ENCODE data around the gene LRRC8E. TPM values are rescaled to one million over a fixed set of nuclear protein-coding genes. Genes with fewer than 3 reads are reported as not detected.

LRRC8E gene
- polyA plus RNA-seq, 4 donors, result 2.3 to 2.6 (median 2.5) TPM

DNA sequence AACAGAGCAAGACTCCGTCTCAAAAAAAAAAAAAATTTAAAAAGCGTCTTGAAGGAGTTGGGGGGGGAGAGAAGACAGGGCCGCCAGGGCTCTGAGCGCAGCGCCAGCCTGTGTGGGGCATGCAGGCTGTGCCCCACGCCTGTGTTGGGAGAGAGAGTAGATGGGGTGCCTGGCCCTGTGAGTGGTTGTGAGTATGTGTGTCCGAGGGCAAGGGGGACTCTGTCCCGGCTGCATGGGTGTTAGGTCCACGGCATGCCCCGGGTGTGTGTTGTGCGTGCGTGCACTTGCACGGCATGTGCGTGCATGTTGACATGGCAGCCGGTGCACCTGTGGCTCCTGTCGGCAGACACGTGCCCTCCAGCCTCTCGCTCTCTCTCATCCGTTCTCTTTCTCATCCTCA lies 18.8 kb downstream of the LRRC8E start:
- no peak for DNase-seq (ENCODE audit: low read depth in 4 of 4, low spot score in 2 of 4)

- no peak for DNase-seq (ENCODE audit: low read depth in 4 of 4, low spot score in 2 of 4)
Observed at GRCh38 chr19:7907544-7907943, 19.2 kb downstream of the LRRC8E start.

DNA sequence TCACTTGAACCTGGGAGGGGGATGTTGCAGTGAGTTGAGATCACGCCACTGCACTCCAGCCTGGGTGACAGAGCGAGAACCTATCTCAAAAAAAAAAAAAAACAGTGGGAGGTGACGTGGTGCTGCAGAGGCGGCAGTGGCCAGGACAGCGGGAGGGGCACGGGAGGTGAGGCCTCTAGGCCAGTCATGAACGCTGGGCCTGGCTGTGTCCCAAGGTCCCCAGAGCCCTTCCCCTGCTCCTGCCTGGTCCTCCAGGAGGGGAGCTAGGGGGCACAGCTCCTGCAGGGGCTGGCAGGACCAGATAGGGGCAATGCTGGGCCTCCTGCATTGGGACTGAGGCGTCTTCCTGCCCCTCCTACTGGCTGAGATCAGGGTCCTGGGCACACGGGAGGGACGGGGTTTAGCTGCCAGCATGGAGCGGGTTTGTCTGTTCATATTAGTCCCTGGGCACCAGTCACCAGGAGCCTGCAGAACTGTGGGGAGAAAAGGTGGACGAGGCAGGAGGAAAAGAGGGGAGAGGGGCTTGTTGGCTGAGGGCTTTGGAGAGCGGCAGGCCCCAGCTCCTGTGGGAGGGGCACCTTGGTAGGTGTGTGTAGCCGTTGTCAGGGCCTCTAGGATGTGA lies 19.9 kb downstream of the LRRC8E start:
- no peak for DNase-seq (ENCODE audit: low read depth in 4 of 4, low spot score in 2 of 4)

GRCh38 chr19:7908742-7909461 lies 20.6 kb downstream of the LRRC8E start:
- no peak for DNase-seq (ENCODE audit: low read depth in 4 of 4, low spot score in 2 of 4)

DNA sequence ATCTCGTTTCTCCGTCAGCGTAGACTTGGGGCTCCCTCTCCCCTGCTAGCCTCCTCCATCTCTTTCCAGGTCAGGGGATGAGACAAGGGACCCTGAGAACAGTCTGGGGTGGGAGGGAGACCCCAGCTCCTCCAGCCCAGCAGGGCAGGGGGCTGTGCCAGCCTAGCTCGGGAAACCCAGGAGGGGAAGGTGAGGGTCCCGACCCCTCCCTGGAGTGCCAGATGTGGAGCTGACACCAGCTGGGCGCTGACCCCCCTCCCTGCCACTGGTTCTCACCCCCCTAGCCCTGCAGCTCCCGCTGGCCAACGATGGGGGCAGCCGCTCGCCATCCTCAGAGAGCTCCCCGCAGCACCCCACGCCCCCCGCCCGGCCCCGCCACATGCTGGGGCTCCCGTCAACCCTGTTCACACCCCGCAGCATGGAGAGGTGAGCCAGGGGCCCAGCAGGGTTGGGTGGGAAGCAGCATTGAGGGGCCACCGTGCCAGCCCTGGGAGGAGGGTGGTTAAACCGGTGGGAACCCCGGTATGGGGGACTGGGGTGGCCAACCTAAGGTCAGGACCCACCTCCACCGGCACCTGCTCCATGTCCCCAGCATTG lies 21.3 kb downstream of the LRRC8E start:
- no peak for DNase-seq (ENCODE audit: low read depth in 4 of 4, low spot score in 2 of 4)

DNA sequence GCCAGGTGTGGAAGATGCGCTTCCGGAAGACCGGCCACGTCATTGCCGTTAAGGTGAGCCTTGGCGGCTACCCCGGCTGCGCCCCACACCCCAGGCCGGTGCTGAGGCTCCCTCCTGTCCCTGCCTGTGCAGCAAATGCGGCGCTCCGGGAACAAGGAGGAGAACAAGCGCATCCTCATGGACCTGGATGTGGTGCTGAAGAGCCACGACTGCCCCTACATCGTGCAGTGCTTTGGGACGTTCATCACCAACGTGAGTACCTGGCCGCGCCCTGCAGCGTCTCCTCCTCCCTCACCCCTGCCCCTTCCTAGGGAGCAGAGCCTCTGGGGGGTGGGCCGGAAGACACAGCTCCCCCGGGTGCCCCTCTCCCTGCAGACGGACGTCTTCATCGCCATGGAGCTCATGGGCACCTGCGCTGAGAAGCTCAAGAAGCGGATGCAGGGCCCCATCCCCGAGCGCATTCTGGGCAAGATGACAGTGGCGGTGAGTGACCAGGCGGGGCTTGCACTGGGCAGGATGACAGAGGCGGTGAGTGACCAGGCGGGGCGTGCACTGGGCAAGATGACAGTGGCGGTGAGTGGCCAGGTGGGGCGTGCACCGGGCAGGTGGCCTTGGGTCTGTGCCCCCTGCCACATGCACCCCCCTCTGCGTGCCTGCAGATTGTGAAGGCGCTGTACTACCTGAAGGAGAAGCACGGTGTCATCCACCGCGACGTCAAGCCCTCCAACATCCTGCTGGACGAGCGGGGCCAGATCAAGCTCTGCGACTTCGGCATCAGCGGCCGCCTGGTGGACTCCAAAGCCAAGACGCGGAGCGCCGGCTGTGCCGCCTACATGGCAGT lies 22.2 kb downstream of the LRRC8E start:
- DNase-seq (ENCODE audit: low read depth in 4 of 4, low spot score in 2 of 4), result no peak

- no peak for DNase-seq (ENCODE audit: low read depth in 4 of 4, low spot score in 2 of 4)
Observed at GRCh38 chr19:7911508-7912143, 23.3 kb downstream of the LRRC8E start.

DNA sequence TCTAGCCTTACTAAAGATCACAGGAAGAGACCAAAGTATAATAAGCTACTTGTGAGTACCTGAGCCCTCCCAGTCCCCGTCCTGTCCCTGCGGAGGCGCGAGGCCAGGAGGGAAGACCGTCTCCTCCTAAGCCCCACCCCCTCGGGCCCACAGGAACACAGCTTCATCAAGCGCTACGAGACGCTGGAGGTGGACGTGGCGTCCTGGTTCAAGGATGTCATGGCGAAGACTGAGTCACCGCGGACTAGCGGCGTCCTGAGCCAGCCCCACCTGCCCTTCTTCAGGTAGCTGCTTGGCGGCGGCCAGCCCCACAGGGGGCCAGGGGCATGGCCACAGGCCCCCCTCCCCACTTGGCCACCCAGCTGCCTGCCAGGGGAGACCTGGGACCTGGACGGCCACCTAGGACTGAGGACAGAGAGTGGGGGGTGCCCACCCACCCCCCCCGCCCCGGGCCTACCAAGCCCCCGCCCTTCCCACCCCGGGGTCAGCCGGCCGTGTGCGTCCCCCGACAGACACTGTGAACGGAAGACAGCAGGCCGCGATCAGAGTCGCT lies 23.9 kb downstream of the LRRC8E start:
- DNase-seq (ENCODE audit: low read depth in 4 of 4, low spot score in 2 of 4), result no peak

DNA sequence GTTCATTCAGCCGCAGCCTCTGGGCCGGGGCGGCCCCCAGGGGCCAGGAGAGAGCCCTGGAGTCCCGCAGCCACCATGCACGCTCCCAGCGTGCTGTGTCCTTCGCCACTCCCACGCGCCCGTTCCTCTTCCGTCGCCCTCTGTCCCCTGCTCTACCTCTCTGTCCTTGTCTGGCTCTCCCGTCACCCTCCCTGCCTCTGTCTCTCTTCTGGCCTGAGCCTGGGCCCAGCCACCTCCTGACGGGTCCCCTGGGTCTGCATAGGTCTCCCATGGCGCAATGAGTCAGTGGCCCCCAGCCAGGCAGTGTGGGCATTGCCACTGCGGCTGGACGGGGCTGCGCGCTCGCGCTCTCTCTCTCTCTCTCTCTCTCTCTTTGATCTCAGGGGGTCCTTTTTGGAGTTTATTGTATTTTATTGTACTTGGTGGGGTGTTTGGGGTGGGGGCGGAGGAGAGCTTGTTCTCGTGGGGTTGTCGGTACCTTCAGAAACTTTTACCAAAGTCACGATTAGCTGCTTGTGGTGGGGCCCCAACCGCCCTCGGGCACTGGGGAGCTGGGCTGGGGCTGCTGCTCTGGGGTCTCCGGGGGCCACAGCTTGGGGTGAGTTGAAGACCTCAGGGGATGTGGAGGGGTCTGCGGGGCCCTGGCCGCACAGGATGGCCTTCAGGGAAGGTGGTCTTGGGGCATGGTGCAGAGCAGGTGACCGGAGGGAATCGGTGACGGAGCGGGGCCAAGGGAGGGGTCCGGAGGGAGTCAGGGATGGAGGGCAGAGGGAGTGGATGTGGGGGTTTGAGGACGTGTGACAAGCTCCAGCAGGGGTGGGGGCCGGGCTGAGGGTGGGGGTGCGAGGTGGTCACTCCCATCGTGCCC lies 24.6 kb downstream of the LRRC8E start:
- DNase-seq (ENCODE audit: low read depth in 4 of 4, low spot score in 2 of 4), result no peak

- DNase-seq (ENCODE audit: low read depth in 4 of 4, low spot score in 2 of 4), result no peak
Observed at GRCh38 chr19:7913652-7914051, 25.3 kb downstream of the LRRC8E start.

DNA sequence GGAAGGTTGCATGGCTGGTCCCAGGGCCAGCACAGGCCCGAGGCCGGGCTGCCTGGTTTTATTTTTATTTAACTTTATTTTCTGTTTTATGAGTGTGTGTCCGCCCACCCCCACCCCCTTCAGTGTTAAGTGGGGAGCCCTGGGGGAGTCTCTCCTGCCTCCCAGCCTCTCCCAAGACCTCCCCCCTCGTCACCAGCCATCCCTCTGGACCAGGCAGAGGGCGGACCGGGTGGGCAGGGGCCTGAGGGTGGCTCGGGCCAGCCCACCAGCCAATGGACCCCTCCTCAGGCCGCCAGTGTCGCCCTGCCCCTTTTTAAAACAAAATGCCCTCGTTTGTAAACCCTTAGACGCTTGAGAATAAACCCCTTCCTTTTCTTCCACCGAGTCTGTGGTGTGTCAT lies 25.8 kb downstream of the LRRC8E start:
- DNase-seq (ENCODE audit: low read depth in 4 of 4, low spot score in 2 of 4), result no peak

- no peak for DNase-seq (ENCODE audit: low read depth in 4 of 4, low spot score in 2 of 4)
Observed at GRCh38 chr19:7914598-7915045, 26.3 kb downstream of the LRRC8E start, which contains the start of gene TGFBR3L. Gene TGFBR3L, plus strand, starts transcription at chr19:7914830.

DNA sequence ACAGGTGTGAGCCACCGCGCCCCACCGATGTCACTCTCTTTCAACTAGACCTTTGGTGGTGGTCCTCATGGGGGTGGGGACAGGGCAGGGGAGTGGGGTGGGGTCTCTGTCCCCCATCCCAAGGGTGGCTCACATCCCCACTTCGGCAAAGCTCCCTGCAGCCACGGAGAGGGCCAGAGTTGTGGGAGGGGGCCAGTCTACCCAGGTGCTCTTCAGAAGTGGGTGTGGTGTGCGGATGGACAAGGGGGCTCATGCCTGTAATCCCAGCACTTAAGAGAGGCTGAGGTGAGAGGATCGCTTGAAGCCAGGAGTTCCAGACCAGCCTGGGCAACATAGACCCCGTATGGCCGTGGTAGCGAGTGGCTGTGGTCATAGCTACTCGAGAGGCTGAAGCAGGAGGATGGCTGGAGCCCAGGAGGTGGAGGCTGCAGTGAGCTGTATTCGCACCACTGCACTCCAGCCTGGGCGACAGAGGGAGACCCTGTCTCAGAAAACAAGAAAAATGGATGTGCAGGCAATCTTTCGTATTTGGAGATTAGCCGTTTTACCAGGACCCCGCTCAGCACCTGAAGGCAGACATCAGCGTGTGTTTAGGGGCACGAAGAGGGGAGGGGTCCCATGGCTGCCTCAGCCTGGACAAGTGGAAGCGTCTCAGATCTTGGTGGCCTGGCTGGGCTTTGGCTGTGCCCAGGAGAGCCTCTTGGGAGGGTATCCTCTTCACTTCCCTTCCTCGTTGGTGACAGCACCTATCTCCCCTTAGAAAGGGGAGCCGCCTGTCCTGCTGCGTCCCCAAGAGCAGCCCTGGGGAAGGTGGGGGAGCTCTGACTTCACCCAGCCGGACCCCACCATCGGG lies 27.2 kb downstream of the LRRC8E start:
- DNase-seq (ENCODE audit: low read depth in 4 of 4, low spot score in 2 of 4), result no peak

- DNase-seq (ENCODE audit: low read depth in 4 of 4, low spot score in 2 of 4), result no peak
Observed at GRCh38 chr19:7916103-7916954, 28.0 kb downstream of the LRRC8E start.

DNA sequence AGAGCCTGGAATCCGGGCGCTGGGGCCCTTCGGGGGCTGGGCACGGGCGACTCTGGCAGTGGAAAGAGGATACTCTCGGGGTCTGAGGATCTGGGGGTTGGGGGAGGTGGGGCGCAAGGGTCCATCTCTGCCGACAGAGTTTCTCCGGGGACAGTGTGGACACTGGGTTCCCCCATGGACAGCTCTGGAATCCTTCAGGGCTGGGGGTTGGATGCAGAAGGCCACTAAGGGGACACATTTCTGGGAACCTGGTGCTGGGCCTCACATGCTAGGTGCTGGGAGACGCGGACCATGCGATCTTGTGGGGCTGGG lies 28.6 kb downstream of the LRRC8E start:
- no peak for DNase-seq (ENCODE audit: low read depth in 4 of 4, low spot score in 2 of 4)

DNA sequence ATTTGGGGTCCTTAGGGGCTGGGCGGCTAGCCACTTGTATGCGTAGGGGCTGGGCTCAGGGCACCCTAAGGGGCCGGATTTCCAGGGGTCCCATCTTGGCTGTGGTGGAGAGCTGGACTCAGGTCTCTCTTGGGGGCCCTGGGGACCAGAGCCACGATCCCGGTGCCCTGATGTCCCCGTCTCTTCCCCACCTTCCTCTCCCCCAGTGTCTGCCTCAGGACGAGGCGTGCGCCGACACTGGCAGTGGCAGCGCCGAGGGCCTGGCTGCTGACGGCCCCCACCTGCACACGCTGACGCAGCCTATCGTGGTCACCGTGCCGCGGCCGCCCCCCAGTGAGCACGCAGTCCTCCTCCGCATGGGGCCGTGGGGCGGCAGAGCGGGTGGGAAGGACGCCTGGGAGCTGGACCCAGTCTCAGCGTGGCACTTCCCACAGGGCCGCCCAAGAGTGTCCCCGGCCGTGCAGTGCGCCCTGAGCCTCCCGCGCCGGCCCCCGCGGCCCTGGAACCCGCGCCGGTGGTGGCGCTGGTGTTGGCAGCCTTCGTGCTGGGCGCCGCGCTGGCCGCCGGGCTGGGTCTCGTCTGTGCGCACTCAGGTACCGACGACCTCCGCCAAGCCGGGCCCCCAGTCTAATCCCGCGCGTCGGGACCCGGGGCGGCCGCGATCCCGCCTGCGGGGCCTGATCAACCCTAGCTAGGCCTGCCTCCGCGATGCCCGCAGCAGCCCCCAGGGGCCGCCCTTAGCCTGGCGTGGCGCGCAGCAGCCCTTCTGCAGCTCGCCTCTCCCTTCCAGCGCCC lies 29.2 kb downstream of the LRRC8E start:
- DNase-seq (ENCODE audit: low read depth in 4 of 4, low spot score in 2 of 4), result no peak
